ENCODE data around the gene RPL10A.

Gene RPL10A

GRCh38 chr6:35477028-35477427, 8.8 kb downstream of the RPL10A start:
- DNase-seq: no peak

DNA sequence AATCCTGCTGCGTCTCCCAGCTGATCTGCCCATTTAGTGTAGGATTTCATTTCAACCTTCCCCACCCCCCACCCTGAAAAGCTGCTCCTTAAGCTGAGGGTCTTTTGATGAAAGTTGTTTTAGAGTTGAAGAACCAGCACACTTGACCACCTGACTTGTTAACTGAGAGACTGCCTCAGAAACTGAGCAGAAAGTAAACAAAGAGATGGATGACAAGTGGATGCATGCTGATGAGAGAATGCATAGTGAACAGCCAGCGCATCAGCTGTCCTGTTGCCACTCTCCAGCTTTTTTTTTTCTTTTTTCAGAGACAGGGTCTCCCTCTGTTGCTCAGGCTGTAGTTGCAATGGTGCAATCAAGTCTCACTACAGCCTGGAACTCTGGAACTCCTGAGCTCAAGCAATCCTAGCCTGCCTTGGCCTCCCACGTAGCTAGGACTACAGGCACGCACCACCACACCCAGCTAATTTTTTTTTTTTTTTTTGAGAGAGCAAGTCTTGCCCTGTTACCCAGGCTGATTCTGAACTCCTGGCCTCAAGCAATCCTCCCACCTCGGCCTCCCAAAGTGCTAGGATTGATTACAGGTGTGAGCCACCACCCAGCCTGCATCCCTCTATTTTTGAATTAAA, 9.5 kb downstream of the RPL10A start:
- peak; percentile 82 for DNase-seq

DNA sequence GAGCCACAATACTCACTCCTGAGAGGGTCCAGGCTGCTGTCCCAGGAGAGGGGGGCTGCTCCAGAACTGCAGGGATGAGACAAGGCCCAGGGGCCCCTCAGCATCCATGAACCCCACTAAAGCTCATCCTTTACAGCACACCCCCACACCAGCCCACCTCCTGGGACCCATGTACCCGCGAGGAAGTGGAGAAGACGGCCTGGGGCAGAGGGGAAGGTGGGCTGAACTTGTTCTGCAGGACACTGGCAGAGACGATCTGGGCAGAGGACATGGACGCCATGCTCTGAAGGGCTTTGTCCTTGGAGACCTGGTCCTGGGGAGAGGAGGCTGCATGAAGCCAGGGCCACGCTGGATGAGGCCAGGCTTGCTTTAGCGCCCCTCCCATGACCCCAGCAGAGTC, 10.1 kb downstream of the RPL10A start:
- DNase-seq: no peak

DNA sequence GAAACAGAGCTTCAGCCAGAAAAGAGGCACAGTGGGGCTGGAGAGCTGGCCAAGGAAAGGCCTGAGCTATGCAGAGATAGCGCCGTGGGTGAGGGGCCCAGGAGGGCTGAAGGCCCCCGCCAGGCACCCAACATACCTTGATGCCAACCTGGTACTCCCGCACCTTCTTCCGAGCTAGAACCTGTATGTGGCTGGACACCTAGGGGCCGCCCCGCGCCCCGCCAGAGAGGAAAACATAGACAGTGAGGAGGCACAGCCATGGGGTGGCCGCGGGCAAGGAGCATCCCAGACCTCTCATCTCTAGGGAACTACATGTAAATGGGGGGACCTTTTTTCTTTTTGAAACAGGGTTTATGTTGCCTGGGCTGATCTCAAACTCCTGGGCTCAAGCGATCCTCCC, 12.0 kb downstream of the RPL10A start:
- DNase-seq: no peak

GRCh38 chr6:35481226-35481625, 13.0 kb downstream of the RPL10A start:
- no peak for DNase-seq

- DNase-seq: no peak
These were observed 14.9 kb downstream of the RPL10A start for GRCh38 chr6:35483062-35483461.

GRCh38 chr6:35483490-35483889, 15.3 kb downstream of the RPL10A start:
- DNase-seq: no peak

GRCh38 chr6:35483893-35484645, 15.9 kb downstream of the RPL10A start:
- no peak for DNase-seq

- no peak for DNase-seq
These were observed 16.8 kb downstream of the RPL10A start for GRCh38 chr6:35484921-35485392.

DNA sequence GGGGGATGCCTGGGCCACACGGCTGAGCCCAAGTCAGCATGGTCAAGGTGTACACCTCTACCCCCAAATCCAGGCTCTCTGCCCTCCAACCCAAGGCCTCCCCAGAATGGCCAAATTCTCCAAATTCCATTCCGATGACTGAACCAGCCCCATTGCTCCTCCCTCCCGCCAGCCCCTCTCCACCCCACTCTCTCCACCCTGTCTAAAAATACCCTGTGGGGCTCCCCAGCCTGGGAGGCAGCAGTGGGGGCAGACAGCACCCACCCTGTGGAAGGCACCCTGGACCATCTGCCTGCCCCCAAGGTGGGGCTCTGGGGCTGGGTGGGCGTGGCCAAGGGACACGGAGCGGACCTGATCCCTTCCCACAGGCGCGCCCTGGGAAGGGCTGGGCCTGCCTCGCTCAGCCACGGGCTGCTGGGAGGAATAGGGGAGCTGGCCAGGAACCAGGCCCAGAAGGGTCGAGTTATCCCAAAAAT, 17.2 kb downstream of the RPL10A start:
- DNase-seq: peak; percentile 59

DNA sequence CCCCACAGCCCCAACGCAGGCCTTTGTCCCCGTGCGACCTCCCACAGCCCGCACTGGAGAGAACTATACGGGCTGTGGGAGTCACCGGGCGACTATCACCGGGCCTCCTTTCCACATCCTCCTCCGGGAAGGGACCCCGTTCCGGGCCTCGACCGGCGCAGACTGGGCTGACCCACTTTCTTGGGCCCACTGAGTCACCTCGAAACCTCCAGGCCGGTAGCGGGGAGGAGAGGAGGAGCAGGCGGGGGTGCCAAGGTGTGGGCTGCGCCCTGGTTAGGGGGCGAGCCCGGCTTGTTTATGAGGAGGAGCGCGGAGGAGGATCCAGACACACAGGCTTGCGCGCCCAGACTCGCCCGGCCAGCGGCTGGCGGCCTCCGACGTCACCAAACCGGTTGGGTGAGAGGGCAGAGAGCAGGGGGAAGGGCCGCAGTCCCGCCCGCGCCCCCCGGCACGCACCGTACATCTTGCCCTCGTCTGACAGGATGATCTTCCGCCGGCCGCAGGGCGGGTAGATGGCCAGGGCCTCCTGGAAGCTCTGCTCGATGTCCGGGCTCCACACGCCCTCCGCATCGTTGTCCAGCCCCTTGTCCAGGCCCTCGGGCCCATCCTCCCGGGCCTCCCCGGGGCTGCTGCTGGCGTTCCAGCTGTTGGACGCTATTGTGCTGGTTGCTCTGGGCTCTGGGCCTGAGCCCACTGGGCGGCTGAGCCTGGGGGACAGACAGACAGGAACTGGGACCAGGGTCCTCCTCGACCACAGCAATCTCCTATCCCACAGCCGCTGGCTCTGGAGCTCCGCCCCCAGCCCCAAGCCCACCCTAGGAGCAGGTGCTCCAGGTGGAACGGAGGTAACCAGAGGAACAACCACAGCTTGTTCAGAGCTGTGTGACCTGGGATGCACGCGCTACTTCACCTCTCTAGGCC, 18.1 kb downstream of the RPL10A start:
- DNase-seq: peak; percentile 97

DNA sequence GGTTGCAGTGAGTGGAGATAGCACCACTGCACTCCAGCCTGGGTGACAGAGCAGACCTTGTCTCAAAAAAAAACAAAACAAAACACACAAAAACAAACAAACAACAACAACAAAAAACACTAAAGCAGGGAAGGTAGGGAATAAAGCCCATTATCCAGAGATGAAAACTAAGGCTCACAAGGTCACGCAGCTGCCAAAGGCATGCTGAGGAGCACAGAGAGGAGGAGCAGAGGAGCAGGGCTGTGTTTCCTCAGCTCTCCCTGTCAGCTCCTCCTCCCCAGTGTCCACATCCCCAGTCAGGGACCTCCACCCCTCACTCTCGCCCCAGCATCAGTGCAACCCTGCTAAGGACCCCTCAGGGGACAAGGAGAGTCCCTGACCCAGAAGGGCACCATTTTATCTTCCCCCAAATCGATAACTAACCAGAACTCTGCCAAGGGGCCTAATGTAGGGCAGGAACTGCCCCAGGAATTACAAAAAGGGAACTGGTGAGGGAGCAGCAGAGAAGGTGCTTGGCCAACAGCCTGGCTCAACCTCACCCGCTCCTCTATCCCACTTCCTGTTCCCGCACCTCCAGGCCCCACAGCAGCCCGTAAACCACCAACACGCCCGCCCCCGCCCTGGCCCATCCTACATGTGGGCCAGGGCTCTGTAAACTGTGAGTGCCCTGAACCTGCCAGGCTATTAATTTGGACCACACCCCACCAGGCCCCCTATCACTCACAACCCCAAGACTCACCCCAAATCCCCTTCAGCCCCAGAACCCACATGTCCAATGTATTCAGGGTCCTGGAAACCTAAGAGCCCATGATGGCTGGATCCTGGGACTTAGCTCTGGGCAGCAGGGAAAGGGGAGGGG, 19.7 kb downstream of the RPL10A start:
- peak; percentile 49 for DNase-seq

DNA sequence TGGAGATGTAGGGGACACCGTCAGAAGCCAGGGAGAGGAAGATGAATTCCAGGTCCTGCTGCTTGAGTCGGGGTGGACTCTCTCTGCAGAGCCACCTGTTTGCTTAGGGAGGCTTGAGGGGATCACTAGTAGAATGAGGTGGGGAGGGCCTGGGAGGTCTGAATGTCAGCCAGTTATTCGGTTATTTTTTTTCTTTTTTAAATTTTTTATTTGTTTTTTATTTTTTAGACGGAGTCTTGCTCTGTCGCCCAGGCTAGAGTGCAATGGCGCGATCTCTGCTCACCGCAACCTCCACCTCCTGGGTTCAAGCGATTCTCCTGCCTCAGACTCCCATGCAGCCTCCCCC, 20.3 kb downstream of the RPL10A start:
- no peak for DNase-seq

- no peak for DNase-seq
These were observed 20.9 kb downstream of the RPL10A start for GRCh38 chr6:35489066-35489465.

DNA sequence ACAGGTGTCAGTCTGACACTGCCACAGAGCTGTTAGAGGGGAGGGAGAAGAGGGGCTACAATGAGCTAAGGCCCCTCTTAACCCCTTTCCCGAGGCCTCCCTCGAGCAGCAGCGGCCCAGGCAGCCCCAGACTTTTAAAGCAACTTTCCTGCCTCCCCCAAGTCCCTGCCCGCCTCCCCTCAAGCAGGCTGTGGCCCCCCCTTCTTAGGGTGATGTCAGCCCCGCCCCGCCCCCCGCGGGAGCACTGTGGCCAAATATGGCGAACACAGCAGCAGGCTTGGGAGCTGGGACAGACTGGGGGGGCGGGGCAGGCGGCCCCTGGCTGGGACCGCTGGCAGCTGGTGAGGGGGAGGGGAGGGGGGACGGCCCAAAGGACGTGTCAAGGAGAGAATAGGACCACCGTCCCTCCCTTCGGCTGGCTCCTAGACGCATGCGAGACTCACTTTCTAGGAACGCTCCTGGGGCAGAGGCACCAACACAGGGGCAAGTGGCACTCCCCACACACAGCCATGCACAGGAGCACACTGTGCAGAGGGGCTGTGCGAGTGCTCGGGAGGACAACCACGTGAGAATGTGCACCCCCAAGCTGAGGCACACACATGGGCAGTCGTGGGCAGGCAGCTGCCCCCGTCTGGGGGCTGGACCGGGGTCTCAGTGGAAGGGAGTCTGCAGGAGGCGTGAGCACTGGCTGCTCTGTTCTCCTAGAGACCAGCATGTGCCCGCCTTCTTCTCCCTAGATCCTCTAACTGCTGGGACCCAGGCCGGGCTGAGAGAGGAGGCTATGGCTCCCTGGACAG, 22.0 kb downstream of the RPL10A start:
- peak; percentile 94 for DNase-seq

GRCh38 chr6:35490821-35491557, 22.8 kb downstream of the RPL10A start:
- DNase-seq: no peak

- DNase-seq: no peak
These were observed 23.5 kb downstream of the RPL10A start for GRCh38 chr6:35491558-35492257.

GRCh38 chr6:35492258-35492973, 24.2 kb downstream of the RPL10A start:
- no peak for DNase-seq

DNA sequence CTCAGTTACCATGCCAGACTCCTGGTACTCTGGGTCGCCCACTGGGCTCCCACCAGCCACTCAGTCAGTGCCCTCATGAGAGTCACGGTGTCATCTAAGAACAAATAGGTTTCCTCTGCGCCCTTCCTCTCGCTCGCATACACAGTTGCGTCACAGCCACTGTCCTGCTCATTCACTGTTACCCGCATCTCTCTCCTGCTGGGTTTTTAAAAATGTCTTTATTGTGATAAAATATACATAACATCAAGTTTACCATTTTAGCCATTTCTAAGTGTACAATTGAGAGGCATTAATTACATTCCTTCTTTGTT, 24.7 kb downstream of the RPL10A start:
- DNase-seq: no peak
